NCI-H446 (cell line): ENCODE results near the gene ARHGEF17.
"Not testable (repeated sequence)": the region's sequence is repeated elsewhere in the genome, so short reads cannot be mapped to it uniquely, and the experiment has no call there.

Experiments
- DNase-seq, 2 experiments: peaks; one replicate each; lab custom pipeline; 2025; lab: John Stamatoyannopoulos, UW

ARHGEF17 gene, protein sequence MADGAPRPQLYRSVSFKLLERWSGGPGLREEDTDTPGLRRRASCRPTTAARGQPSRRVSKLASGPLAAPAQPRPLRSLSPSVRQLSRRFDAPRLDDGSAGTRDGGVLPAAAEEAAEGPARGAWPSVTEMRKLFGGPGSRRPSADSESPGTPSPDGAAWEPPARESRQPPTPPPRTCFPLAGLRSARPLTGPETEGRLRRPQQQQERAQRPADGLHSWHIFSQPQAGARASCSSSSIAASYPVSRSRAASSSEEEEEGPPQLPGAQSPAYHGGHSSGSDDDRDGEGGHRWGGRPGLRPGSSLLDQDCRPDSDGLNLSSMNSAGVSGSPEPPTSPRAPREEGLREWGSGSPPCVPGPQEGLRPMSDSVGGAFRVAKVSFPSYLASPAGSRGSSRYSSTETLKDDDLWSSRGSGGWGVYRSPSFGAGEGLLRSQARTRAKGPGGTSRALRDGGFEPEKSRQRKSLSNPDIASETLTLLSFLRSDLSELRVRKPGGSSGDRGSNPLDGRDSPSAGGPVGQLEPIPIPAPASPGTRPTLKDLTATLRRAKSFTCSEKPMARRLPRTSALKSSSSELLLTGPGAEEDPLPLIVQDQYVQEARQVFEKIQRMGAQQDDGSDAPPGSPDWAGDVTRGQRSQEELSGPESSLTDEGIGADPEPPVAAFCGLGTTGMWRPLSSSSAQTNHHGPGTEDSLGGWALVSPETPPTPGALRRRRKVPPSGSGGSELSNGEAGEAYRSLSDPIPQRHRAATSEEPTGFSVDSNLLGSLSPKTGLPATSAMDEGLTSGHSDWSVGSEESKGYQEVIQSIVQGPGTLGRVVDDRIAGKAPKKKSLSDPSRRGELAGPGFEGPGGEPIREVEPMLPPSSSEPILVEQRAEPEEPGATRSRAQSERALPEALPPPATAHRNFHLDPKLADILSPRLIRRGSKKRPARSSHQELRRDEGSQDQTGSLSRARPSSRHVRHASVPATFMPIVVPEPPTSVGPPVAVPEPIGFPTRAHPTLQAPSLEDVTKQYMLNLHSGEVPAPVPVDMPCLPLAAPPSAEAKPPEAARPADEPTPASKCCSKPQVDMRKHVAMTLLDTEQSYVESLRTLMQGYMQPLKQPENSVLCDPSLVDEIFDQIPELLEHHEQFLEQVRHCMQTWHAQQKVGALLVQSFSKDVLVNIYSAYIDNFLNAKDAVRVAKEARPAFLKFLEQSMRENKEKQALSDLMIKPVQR (N-terminal part only)

DNA sequence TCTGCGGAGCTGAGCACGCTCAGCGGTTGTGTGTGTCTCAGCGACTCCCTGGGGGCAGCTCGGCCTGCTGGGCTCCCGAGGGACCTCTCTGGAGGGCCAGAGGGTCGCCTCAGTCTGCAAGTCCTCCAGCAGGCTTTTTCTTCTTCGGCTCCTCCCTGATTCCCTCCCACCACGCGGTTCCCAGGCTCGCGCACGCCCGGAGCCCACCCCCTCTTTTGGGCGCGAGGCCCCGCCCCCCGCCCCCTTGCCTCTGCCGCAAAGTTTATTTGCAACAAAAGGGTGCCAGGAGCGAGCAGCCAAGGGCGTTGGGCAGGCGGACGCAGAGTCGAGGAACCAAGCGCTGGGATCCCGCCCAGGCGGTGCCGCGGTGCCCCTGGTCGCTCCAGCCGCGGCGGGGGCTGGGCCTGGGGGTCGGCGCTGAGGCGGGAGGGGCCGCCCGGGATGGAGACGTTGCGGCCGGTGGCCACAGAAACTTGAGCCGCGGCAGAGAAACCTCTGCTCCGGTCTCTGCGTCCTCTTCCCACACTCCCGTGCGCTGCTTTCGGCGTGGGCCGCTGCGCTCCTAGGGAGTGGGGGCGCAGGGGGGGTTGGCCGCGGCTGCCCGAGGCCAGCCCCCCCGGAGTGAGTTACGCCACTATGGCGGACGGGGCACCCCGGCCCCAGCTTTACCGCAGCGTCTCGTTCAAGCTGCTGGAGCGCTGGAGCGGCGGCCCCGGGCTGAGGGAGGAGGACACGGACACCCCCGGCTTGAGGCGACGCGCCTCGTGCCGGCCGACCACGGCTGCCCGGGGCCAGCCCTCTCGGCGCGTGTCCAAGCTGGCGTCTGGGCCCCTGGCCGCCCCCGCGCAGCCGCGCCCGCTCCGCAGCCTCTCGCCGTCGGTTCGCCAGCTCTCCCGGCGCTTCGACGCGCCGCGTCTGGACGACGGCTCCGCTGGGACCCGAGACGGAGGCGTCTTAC, at the start of gene ARHGEF17:
TSS of gene ARHGEF17 (plus strand) at position 274 of the 958 bp plus-strand sequence. CDS start at position 637, 363 bp downstream.
- peak; percentile 63 to 84 for DNase-seq

DNA sequence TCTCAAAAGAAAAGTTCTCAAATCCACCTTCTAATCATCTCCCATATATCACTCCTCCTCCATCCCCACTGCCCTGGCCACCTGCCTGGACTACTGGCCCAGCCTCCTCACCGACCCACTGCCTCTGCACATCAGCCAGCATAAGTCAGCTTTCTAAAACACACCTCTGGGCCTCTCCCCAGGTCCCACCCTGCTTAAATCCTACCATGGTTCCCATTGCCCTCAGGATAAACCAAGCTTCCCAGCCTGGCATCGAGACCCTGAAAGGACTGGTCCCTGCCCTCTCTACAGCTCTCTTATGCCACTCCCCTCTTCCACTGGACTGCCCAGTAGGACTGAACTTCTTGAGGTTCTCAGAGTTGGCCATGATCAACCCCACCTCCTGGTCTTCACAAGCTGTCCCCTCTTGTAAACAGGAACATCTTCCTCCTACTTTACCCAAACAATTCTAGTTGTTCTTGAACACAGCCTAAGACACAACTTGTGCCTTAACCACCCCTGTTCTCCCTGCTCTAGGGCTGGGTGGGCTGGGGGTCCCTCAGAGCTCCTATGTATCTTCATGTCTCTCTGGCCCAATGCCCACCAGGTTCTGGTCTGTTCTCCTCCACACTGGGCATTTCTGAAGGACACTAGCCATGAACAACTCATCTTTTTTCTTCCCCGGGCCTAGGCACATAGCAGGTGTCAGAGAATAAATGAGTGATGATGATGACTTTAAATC, 48.5 kb upstream of the ARHGEF17 start:
- DNase-seq, result no peak

DNA sequence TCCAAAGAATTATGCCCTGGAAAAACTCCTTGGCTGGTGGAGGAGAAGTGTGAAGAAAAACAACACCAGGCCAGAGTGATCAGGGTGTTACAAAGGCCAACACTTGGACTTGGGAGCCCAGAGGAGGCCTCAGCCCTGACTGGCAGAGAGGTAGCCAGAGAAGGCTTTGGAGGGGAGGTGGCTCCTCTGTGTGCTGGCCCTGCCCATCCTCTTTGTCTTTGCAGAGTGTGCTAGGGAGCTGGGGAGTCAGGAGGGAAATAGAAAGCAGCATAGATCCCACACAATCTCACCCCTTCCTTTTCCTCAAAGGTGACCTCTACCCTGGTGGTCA, 48.0 kb upstream of the ARHGEF17 start:
- DNase-seq, result no peak

DNA sequence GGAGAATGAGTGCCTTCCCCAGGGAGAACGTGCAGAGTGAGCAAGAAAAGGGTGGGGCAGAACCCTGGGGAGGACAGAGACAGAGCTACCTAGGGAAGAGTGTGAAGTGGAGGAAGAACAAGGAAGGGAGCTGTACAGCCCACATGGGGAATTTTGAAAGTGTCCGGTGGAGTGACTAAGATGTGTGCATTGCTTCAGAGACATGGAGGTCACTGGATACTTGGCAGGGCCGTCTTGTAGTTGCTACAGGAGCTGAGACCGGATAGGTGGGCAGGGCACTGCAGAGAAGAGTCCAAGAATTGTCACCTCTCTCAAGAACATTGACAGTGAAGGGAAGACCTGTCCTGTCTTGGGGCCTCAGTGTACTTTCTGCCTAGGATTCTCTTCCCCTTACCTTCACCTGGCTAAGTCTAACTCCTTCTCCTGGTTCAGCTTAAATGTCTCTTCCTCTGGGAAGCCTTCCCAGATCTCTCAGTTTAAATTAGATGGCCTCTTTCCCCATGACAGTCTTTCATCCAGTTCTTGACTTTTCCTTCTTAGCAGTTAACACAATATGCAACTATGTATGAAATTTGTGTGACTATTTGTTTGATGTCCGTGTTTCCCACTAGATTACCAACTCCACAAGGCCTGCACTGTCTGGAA, 45.1 kb upstream of the ARHGEF17 start:
- DNase-seq, result no peak

DNA sequence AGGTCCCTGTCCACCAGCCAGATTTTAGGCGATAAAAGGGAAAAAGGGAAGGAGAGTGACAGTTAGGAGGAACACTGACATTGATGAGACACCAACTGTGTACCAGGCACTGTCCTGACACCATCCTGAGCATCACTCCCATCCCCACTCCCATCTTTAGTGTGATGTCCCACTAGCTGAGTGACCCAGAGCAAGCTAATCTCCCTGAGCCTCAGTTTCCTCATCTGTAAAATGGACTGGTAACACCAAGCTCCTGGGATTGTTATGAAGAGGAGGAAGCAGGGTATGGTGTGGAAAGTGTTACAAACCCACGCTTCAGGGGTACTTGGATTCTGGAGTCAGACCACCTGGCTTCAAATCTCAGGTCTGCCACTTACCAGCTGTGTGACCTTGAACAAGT, 44.4 kb upstream of the ARHGEF17 start:
- no peak for DNase-seq

DNA sequence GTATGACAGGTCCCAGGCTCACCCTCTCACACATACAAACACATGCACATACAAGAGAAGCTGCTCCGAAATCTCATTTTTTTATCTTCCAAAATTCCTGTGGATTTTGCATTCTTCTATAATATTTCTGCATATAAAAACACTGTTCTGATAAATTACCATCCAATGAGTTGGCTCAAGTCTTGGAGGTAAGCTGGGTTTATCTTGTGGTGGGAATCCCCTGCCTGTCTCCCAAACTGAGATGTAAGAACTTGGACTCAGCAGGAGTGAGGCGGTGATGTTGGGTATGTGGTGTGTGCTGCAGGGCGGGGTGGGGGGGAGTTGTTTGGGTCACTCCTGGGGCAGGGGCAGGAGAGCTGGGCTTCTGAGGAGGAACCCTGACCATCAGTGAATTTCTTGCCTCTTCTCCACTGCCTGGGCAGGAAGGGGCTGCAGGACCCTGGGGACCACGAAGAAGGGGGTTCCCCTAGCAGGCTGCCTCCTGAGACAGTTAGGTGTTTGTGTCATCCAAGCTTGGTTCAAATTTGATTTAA, 42.7 kb upstream of the ARHGEF17 start:
- no peak for DNase-seq

DNA sequence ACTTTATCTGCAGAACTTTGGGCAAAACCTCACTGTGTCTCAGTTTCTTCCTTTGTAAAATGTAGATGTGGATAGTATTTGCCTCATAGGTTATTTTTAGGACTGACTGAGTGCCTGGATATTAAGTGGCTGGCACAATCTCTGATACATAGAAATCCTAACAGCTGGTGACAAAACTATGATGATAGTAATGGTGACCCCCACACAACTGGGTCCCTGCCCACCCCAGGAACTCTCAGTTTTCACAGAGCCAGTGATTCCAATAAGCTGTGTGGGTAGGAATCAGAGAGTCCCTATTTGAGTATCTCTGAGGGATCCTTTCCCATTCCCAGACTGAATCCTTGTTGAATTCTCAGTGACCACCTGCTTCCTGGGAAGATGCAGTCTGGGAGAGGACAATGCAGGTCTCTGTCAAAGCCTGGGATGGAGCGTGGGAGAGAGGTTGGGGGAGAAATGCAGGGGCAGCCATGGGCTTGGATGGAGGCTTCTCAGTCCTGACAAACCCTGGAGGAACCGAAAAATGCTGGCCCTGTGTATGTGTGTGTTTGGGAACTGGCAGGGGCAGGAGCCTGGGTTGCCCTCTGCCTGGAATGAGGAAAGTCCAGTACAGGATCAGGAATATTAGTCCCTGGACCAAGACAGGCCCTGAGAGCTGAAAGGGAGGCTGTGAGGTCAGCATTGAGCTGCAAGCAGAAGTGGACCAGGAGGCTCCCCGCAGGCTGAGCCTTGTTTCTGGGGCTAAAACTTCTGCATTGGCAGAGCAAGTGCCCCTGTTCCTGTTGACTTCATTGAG, 42.0 kb upstream of the ARHGEF17 start:
- DNase-seq, result no peak

DNA sequence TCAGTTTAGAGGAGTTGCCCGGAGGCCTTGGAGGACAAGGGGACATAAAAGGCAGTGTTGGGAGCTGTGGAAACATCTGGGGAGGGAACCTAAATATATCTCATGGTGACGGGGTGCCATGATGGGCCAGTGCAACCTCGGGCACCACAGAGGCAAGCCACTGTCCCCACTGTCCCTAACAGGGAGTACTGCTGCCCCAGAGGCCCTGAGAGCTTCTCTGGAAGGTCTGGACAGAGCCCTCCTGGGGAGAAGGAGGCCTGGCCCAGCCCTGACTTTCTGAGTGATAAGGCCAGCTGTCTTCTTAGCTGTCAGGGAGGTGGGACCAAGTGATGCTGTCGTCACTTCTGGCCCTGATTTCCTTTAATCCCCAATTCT, 41.4 kb upstream of the ARHGEF17 start:
- no peak for DNase-seq

DNA sequence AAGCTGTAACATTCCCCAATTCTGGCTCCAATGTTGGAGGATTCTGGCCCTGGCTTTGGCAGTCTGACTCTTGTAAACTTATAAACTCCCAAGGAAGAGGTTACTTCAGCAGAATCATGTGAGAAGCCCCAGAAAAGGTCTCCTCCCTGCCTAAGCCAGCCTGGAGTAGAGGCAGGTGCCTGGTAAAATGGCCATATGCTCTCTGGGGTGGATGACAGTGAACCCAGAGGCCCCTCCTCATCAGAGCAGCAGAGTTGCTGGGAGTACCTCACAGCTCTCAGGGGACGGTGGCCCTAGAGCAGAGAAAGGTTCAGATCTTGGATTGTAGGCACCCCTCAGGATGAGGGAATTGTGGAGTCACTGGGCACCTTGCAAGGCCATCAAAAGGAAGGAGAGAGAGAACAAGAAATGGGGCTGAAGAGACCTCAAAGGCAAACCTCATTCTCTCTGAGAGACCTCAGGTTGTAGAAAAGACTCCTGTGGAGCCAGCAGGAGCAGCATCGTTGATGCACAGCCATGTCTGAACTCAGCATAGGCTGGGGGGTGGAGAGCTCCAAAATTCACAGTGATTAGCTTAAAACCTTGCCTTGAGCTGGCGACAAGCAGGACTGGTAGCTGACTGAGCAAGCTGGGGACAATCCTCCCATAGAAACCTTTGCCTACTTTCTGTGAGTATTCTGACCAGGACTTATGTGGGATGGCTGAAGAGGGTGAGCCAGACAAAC, 40.8 kb upstream of the ARHGEF17 start:
- DNase-seq, result no peak

DNA sequence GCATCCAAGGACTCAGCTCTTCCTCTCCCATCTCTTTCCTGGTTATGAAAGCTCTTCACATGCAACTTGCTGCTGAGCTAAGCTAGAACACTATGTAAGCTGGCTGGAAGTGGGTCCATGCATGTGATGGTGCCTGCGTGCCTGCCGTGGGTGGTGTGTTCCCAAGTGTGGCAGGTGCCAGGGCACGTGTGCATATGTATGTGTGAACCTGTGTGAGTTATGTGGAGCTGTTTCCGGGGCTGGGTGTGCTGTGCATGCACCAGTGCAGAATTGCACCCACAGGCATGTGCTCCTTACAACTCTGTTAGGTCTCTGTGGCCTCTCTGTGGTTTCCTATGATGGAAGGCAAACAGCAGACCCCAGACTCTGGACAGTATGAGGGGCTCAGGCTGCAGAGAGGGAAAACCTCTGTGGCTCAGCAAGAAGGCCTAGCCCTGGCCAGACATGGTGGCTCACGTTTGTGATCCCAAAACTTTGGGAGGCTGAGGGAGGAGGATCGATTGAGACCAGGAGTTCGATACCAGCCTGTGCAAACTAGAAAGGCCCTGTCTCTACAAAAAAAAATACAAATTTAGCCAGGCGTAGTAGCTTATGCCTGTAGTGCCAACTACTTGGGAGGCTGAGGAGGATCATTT, 40.1 kb upstream of the ARHGEF17 start:
- DNase-seq, result no peak

DNA sequence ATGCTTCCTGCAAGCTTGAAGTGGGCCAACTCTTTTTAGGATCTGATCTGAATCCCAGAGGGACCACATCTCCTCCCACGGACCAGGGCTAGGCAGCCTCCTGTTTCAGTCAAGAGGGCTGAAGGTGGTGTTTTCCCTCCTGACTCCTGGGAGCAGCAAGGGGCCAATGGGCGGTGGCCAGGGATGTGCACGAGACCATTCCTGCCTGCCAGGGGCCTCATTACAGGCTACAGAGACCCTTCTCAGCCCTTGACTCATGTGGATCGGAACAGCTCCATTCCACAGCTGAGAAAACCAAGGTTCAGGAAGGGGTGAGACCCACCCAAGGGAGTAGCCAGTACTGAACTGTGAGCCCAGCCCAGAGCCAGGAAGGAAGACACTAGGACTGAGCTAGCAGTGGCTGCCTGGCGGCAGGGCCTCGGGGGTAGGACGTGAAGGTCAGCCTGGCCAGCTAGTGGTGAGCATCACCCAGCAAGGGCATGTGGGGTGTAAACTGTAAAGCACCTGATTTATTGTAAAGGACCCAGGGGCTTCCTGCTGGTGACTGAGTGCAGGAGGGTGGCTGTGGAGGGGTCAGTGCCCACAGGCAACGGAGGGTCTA, 39.3 kb upstream of the ARHGEF17 start:
- DNase-seq, result no peak

DNA sequence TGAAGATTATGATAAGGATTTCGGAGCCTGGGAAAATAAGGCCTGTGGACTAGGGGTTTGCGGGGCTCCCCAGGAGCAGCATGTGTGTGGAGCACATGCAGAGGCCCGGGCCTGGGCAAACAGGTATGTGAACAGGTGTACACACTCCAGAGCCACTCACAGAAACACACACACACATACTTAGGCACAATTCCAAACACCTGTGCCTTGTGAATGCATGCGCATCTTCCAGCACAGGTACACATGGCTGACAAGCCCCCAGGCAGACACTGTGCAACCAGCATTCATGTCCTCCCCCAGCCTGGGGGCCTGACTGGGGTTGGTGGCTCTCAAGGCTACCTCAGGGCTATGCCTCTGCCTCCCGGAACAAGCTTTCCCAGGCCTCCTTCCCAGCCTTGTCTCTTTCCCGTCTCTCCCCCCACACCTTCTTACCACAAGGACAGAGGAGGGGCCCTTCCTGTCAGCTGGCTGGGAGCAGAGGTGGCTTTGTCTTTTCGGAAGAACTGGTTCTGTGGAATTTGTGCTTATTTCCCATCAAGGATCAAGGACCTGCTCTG, 38.5 kb upstream of the ARHGEF17 start:
- no peak for DNase-seq

DNA sequence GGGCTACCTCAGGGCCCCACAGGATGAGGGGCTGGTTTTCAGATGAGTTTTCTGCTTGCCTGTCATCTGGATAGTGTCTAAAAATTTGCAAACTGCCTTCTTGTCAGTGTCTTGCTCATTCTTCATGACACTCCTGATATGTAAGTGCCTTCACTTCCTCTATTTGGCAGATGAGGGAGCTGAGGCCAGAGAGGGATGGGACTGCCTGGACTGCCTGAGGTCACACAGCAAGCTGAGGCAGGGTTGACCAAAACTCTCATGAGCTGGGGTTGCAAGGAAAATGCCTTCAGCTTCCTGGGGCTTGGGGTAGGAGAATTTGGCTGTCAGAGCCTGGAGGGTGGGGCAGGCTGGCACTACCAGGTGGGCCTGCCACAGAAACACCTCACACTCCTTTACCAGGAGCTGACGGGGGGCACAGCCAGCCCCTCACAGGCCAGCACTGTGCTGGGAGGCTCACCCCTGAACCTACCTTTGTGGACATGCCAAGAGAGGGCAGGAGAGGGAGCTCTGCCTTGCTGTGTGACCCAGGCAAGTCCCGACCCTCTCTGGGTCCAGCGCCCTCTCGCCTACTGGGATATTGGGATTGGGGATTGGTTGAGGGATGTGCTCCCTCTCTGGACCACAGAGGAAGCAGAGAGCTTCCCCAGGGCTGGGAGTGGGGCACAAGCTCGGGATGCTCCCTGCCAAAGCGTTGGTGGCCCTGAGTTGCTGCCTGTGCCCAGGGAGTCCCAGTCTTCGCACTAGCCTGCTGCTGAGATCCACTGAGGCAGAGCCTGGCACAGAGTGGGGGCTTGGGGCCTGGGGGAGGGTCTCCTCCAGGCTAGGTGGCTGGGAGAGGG, 37.8 kb upstream of the ARHGEF17 start:
- DNase-seq, result no peak

DNA sequence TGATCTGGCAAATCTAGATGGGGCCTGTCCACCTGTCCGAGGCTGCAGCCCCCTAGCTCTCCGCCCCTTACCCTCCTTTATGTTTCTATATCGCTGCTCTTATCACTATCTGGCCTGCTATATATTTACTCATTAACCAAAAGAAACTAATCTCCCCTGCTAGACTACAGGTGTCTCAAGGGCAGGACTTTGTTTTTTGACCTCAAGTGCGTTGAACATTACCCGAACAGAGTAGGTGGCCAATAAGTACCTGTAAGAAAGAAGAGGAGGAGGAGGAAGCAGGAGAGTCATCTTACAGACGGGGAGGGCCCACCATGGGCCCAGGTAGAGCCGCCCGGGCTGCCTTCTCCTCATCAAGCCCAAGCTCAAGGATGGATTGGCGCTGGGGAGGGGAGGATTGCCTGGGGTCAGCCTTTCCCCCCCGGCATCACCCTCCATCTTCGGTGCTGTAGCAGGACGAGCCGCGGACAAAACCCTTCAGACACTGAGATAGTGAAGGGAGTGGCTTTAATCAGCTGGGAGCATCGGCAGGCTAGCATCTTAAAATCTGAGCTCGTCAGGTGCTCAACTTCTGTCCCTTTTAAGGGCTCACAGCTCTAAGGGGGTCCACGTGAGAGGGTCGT, 37.1 kb upstream of the ARHGEF17 start:
- no peak for DNase-seq

DNA sequence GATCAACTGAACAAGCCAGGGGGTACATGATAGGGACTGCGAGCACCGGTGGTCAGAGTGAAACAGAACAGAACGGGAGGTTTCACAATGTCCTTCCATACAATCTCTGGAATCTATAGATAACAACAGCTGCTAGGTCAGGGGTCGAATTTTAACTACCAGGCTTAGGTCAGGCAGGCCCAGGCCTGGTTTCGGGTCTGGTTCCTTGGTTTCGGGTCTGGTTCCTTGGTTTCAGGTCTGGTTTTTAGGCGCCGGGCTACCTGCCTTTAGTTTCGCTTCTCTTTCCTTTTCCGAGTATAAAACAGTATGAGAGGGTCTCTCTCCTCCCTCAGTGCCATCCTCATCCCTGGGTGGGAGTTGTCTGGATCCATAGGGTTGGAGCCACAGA, 36.6 kb upstream of the ARHGEF17 start:
- DNase-seq, result not testable (repeated sequence)
